ENCODE measurements around the gene EXOC4.
"Not testable (repeated sequence)": the region's sequence is repeated elsewhere in the genome, so short reads cannot be mapped to it uniquely, and the experiment has no call there.

Gene EXOC4

DNA sequence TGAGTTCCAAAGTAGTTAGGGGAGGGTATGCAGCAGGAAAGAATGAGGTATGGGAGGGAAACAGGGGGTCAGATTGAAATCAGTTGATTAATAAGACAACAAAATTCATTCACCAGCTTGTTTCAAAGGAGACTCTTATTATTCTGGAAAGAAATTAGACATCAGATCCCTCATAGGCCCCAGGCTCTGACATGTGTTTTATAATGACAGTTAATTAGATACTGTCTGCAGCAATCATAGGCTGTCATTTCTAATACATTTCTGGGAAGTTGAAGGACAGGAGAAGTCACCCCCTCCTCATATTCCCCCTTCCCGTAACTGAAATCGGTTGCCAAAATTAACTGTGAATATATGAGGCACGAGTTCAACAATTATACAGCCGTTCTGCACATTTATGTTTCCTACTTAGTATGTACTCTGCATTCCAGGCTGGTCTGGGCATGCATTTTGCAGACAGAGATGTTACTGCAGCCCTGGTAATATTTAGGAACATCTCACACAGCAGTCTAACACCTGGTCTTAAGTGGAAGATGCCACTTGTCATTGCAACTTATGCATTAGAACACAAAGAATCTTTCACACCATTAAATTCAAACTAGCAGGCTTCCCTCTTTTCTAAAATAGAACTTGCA lies 519.0 kb downstream of the EXOC4 start:
- TF ChIP-seq, protein P1, sequence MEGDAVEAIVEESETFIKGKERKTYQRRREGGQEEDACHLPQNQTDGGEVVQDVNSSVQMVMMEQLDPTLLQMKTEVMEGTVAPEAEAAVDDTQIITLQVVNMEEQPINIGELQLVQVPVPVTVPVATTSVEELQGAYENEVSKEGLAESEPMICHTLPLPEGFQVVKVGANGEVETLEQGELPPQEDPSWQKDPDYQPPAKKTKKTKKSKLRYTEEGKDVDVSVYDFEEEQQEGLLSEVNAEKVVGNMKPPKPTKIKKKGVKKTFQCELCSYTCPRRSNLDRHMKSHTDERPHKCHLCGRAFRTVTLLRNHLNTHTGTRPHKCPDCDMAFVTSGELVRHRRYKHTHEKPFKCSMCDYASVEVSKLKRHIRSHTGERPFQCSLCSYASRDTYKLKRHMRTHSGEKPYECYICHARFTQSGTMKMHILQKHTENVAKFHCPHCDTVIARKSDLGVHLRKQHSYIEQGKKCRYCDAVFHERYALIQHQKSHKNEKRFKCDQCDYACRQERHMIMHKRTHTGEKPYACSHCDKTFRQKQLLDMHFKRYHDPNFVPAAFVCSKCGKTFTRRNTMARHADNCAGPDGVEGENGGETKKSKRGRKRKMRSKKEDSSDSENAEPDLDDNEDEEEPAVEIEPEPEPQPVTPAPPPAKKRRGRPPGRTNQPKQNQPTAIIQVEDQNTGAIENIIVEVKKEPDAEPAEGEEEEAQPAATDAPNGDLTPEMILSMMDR (IDR thresholded peaks at IDR 0.05; ENCODE audit: low read length, missing control alignments) = no peak
- no peak overlapping the region for H3K4me3 ChIP-seq (replicated peaks; ENCODE audit: low read depth, low read length)

DNA sequence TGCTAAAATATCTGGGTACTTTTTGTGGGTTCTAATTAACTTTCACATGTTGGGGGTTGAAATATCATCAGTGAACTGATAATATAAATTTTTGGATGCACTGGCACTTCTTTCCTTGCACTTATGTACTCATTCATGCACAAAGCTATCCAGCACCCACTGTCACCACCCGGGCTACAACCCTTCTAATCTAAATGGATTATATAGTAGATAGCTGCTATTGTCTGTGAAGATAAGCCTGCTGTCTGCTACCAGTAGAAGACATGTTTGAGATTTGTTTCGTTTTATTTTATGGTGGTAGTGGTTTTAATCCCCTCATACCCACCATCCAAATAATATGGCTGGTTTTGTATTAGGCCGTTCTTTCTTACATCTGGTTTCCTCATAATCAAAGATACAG lies 520.7 kb downstream of the EXOC4 start:
- DNase-seq (ENCODE audit: low read depth) = no peak
- TF ChIP-seq, protein P1 (IDR thresholded peaks at IDR 0.05; ENCODE audit: low read length, missing control alignments) = no peak
- no peak overlapping the region for H3K4me3 ChIP-seq (replicated peaks; ENCODE audit: low read depth, low read length)

More for the DNA sequence above, 519.0 kb downstream of the EXOC4 start:
- DNase-seq (ENCODE audit: low read depth) = no peak

DNA sequence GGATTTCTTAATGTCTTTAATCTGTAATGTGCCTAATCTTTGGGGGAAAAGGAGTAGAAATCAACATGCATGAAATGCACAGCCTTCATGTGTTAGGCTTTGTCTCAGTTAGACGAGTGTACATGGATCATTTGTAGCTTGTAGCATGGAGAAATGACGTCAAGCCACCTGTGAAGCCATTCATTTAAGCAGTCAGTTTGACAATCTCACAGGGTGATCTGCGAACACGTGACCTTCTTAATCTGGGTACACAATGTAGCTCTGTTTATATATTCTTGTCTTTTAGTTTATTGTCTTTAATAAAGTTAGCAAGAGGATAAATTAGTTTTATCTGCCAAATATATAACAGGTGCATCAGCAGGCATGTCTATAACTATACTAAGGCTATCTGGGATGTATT lies 522.3 kb downstream of the EXOC4 start:
- no peak overlapping the region for H3K4me3 ChIP-seq (replicated peaks; ENCODE audit: low read depth, low read length)
- TF ChIP-seq, protein P1 (IDR thresholded peaks at IDR 0.05; ENCODE audit: low read length, missing control alignments) = no peak
- DNase-seq (ENCODE audit: low read depth) = no peak

DNA sequence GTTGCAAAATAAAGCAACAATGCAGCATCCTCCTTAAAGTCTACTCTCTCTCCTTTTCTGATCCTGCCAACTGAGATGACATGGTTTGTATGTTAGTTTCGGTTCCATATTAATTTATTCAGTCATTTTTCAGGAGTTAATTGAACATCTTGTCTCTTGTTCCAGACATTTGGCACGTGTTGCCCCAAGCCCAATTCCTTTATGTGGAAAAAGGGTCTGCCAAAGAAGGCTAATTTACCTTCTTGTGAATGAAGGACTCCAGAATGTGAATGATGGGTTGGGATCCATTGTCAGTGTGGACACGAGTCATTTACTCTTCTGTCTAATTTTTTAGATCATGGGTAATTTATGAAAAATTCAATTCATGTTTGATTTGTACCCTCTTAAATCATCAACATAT lies 523.4 kb downstream of the EXOC4 start:
- H3K4me3 ChIP-seq (replicated peaks; ENCODE audit: low read depth, low read length) = no peak overlapping the region
- TF ChIP-seq, protein P1 (IDR thresholded peaks at IDR 0.05; ENCODE audit: low read length, missing control alignments) = no peak
- no peak for DNase-seq (ENCODE audit: low read depth)

DNA sequence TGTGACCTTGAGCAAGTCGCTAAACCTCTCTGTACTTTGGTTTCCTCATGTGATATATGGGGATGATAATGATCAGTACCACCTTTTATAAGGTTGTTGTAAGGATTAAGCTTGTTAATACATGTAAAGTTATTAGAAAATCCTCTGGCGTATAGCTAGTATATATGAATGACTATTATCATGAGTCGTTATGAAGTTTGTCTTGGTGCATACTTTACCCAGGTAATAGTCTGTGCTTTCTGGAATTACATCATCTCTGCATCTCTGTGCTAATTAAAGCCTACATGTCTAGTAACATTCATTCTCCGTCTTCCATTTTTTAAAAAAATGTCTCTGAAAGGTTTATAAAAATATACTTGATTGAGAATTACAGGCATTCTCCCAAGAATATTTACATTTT lies 524.8 kb downstream of the EXOC4 start:
- H3K4me3 ChIP-seq (replicated peaks; ENCODE audit: low read depth, low read length) = no peak overlapping the region
- TF ChIP-seq, protein P1 (IDR thresholded peaks at IDR 0.05; ENCODE audit: low read length, missing control alignments) = no peak
- DNase-seq (ENCODE audit: low read depth) = no peak

DNA sequence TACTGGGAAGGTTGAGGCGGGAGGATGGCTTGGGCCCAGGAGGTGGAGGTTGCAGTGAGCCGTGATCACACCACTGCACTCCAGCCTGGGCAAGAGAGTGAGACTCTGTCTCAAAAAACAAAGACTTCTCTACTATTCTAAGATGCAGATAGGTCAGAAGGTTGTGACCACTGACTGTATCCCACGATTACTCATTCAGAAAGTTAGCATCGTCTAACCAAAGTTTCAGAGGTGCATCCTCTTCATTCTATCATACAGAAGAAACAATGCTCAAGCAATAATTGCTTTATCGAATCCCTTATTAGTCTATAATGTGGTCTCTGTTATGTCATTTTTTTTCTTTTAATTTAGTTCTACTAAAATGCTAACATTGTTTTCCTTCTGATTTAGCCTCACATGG lies 525.6 kb downstream of the EXOC4 start:
- no peak for DNase-seq (ENCODE audit: low read depth)
- no peak overlapping the region for H3K4me3 ChIP-seq (replicated peaks; ENCODE audit: low read depth, low read length)
- TF ChIP-seq, protein P1 (IDR thresholded peaks at IDR 0.05; ENCODE audit: low read length, missing control alignments) = no peak

DNA sequence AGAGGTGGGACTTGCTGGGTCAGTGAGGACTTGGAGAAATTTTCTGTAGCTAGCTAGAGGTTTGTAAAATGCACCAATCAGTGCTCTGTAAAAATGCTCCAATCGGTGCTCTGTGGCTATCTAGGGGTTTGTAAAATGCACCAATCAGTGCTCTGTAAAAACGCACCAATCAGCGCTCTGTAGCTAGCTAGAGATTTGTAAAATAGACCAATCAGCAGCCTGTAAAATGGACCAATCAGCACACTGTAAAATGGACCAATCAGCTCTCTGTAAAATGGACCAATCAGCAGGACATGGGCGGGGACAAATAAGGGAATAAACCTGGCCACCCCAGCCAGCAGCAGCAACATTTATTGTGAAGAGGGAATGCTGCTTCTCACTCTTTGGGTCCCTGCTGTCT lies 526.7 kb downstream of the EXOC4 start:
- DNase-seq (ENCODE audit: low read depth) = not testable (repeated sequence)

More for the DNA sequence above, 526.7 kb downstream of the EXOC4 start:
- not testable (repeated sequence) for H3K4me3 ChIP-seq (replicated peaks; ENCODE audit: low read depth, low read length)
